Mucosa of stomach (tissue), 1 donor: ENCODE results near the gene SLC5A10.

Source experiments
- H3K27me3 ChIP-seq: one replicate; pipeline ENCODE4 v1.7.0; 2013; ENCODE audit warnings: mild to moderate bottlenecking, low read length; ENCODE audit not compliant: control insufficient read depth, insufficient read depth
- H3K36me3 ChIP-seq: one replicate; pipeline ENCODE4 v1.7.0; 2013; ENCODE audit warnings: low read length; ENCODE audit not compliant: control insufficient read depth, insufficient read depth
- H3K4me1 ChIP-seq: one replicate; pipeline ENCODE4 v1.7.0; 2013; ENCODE audit warnings: mild to moderate bottlenecking, low read length; ENCODE audit not compliant: control insufficient read depth, insufficient read depth
- H3K4me3 ChIP-seq: one replicate; pipeline ENCODE4 v1.7.0; 2013; ENCODE audit warnings: low read length
- H3K9ac ChIP-seq: one replicate; pipeline ENCODE4 v1.7.0; 2013; ENCODE audit warnings: mild to moderate bottlenecking, low read length, moderate library complexity
- H3K9me3 ChIP-seq: one replicate; pipeline ENCODE4 v1.7.0; 2013; ENCODE audit warnings: mild to moderate bottlenecking, low read length, moderate library complexity; ENCODE audit not compliant: control insufficient read depth
- donor health status: Pancreatic carcinoma.

SLC5A10 gene

GRCh38 chr17:18968945-18969887 is 17.3 kb downstream of the SLC5A10 start:
- Histone ChIP-seq H3K9ac (peak overlapping the region; percentile 37), H3K36me3 (no peaks in the 10 kb centered on the region), H3K4me1 (peaks cover 41% of the 10 kb centered on the region), H3K4me3 (no peak overlapping the region), H3K9me3 (no peaks in the 10 kb centered on the region), H3K27me3 (no peaks in the 10 kb centered on the region)

GRCh38 chr17:18970582-18971480 is 18.9 kb downstream of the SLC5A10 start:
- no peaks in the 10 kb centered on the region for H3K36me3 ChIP-seq
- no peaks in the 10 kb centered on the region for H3K27me3 ChIP-seq
- peak overlapping the region; percentile 9 for H3K9ac ChIP-seq
- no peaks in the 10 kb centered on the region for H3K9me3 ChIP-seq
- no peak overlapping the region for H3K4me3 ChIP-seq
- peaks cover 41% of the 10 kb centered on the region for H3K4me1 ChIP-seq

- Histone ChIP-seq H3K9me3 (no peaks in the 10 kb centered on the region), H3K4me3 (no peak overlapping the region), H3K36me3 (no peaks in the 10 kb centered on the region), H3K9ac (no peak overlapping the region), H3K4me1 (peaks cover 37% of the 10 kb centered on the region), H3K27me3 (no peaks in the 10 kb centered on the region)
Observed at GRCh38 chr17:18971801-18972200, 19.8 kb downstream of the SLC5A10 start.

GRCh38 chr17:18974407-18975149 is 22.6 kb downstream of the SLC5A10 start:
- Histone ChIP-seq H3K9ac (no peak overlapping the region), H3K4me3 (no peak overlapping the region), H3K9me3 (no peaks in the 10 kb centered on the region), H3K4me1 (peaks cover 10% of the 10 kb centered on the region), H3K36me3 (no peaks in the 10 kb centered on the region), H3K27me3 (no peaks in the 10 kb centered on the region)

GRCh38 chr17:18975597-18975996 is 23.6 kb downstream of the SLC5A10 start:
- H3K4me1 ChIP-seq = peaks cover 5% of the 10 kb centered on the region
- no peak overlapping the region for H3K9ac ChIP-seq
- no peak overlapping the region for H3K4me3 ChIP-seq
- H3K9me3 ChIP-seq = no peaks in the 10 kb centered on the region
- H3K36me3 ChIP-seq = no peaks in the 10 kb centered on the region
- no peaks in the 10 kb centered on the region for H3K27me3 ChIP-seq

GRCh38 chr17:18976201-18976600 is 24.2 kb downstream of the SLC5A10 start:
- H3K36me3 ChIP-seq = no peaks in the 10 kb centered on the region
- no peak overlapping the region for H3K9ac ChIP-seq
- peaks cover 11% of the 10 kb centered on the region for H3K4me1 ChIP-seq
- H3K27me3 ChIP-seq = no peaks in the 10 kb centered on the region
- H3K9me3 ChIP-seq = no peaks in the 10 kb centered on the region
- H3K4me3 ChIP-seq = no peak overlapping the region

GRCh38 chr17:18977021-18977420 is 25.1 kb downstream of the SLC5A10 start:
- Histone ChIP-seq H3K4me3 (no peak overlapping the region), H3K4me1 (peaks cover 19% of the 10 kb centered on the region), H3K27me3 (no peaks in the 10 kb centered on the region), H3K9ac (no peak overlapping the region), H3K36me3 (no peaks in the 10 kb centered on the region), H3K9me3 (no peaks in the 10 kb centered on the region)

GRCh38 chr17:18977646-18978045 is 25.7 kb downstream of the SLC5A10 start:
- Histone ChIP-seq H3K36me3 (no peaks in the 10 kb centered on the region), H3K9me3 (no peaks in the 10 kb centered on the region), H3K9ac (no peak overlapping the region), H3K27me3 (no peaks in the 10 kb centered on the region), H3K4me3 (no peak overlapping the region), H3K4me1 (peaks cover 25% of the 10 kb centered on the region)

- Histone ChIP-seq H3K9me3 (no peaks in the 10 kb centered on the region), H3K4me1 (peaks cover 29% of the 10 kb centered on the region), H3K27me3 (no peaks in the 10 kb centered on the region), H3K36me3 (no peaks in the 10 kb centered on the region), H3K9ac (no peak overlapping the region), H3K4me3 (no peak overlapping the region)
Observed at GRCh38 chr17:18978050-18978449, 26.1 kb downstream of the SLC5A10 start.

GRCh38 chr17:18978655-18979054 is 26.7 kb downstream of the SLC5A10 start:
- no peak overlapping the region for H3K9ac ChIP-seq
- H3K4me3 ChIP-seq = no peak overlapping the region
- H3K36me3 ChIP-seq = no peaks in the 10 kb centered on the region
- peaks cover 34% of the 10 kb centered on the region for H3K4me1 ChIP-seq
- no peaks in the 10 kb centered on the region for H3K9me3 ChIP-seq
- no peaks in the 10 kb centered on the region for H3K27me3 ChIP-seq

GRCh38 chr17:18980682-18981334 is 28.8 kb downstream of the SLC5A10 start:
- H3K4me3 ChIP-seq = no peak overlapping the region

More at GRCh38 chr17:18980682-18981334, 28.8 kb downstream of the SLC5A10 start:
- Histone ChIP-seq H3K36me3 (peaks cover 5% of the 10 kb centered on the region), H3K9me3 (no peaks in the 10 kb centered on the region), H3K9ac (peak overlapping the region; percentile 76), H3K4me1 (peaks cover 50% of the 10 kb centered on the region), H3K27me3 (no peaks in the 10 kb centered on the region)
